Measurements from ENCODE around the gene PADI4. TPM values are rescaled to one million over a fixed set of nuclear protein-coding genes. Genes with fewer than 3 reads are reported as not detected.

PADI4 gene
- total and polyA plus RNA-seq, 2 of the 8 experiments (the other 6 are each of a cell fraction or from before 2014, with no cell fraction given), result 0.29 TPM; not detected in 1

DNA sequence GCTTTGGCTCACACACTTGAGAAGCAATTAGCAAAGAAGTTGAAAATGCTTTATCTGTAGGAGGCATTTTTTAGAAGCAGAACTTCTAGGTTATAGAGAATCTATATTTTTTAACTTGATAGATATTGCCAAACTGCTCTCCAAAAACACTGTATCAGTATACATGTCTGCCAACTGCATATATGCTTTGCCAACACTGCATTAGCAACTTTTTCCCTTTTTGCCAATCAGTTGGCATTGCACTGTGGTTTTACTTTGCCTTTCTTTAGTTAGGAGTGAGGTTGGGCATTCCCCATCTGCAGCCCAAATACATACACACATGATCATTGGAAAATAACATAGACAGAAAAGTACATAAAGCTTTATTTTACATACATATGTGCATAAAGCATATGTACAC is 44.1 kb upstream of the PADI4 start:
- Histone ChIP-seq H3K27ac (ENCODE audit: low read depth, low read length) (no peak overlapping the region), H3K9me3 (ENCODE audit: insufficient read depth in 2 of 2, low read depth in 1 of 2, low read length in 1 of 2) (no peaks in the 10 kb centered on the region), H3K23me2 (ENCODE audit: low read depth, low read length) (no peaks in the 10 kb centered on the region), H2BK20ac (ENCODE audit: low read length) (no peak overlapping the region), H3K4me2 (ENCODE audit: insufficient read depth in 1 of 2, low read depth in 2 of 2, low read length in 2 of 2) (no peak overlapping the region), H4K5ac (ENCODE audit: insufficient read length, low read depth, low read length) (no peak overlapping the region), H3K36me3 (ENCODE audit: control insufficient read depth in 2 of 4, insufficient read depth in 4 of 4, low read length in 3 of 4) (no peaks in the 10 kb centered on the region), H3K14ac (ENCODE audit: insufficient read length) (no peak overlapping the region), H4K91ac (replicated peaks; ENCODE audit: insufficient read length, low read length) (no peak overlapping the region), H4K20me1 (replicated peaks in 1 of 2; ENCODE audit: control insufficient read depth in 1 of 2, insufficient read depth in 2 of 2, low read length in 2 of 2) (no peaks in the 10 kb centered on the region), H3K56ac (replicated peaks; ENCODE audit: insufficient read length, low read depth, low read length) (no peak overlapping the region), H2BK120ac (replicated peaks; ENCODE audit: low read depth, low read length) (no peak overlapping the region), H3K9ac (replicated peaks in 1 of 4; ENCODE audit: extremely low read depth in 1 of 4, low read depth in 3 of 4, low read length in 3 of 4) (no peak overlapping the region), H2AFZ (ENCODE audit: low read length) (no peak overlapping the region), H3K18ac (ENCODE audit: extremely low read depth, low read length) (no peak overlapping the region), H3K79me1 (ENCODE audit: low read depth, low read length) (no peaks in the 10 kb centered on the region), H2BK5ac (ENCODE audit: low read depth, low read length) (no peak overlapping the region), H3K23ac (ENCODE audit: insufficient read length) (no peak overlapping the region), H2AK5ac (ENCODE audit: low read depth, low read length) (no peak overlapping the region), H3K4me1 (replicated peaks in 1 of 4; ENCODE audit: control insufficient read depth in 3 of 4, insufficient read depth in 4 of 4, low read length in 3 of 4) (no peaks in the 10 kb centered on the region; a peak in 1 of 7 replicates), H4K8ac (ENCODE audit: extremely low read depth, insufficient read depth, low read length) (no peak overlapping the region), H3K79me2 (ENCODE audit: control insufficient read depth in 1 of 2, insufficient read depth in 2 of 2, low read length in 2 of 2) (no peaks in the 10 kb centered on the region), H3K4me3 (ENCODE audit: extremely low read depth in 1 of 4, insufficient read depth in 2 of 4, low read depth in 3 of 4, low read length in 4 of 4) (no peak overlapping the region), H2BK12ac (ENCODE audit: low read depth, low read length) (no peak overlapping the region), H3K27me3 (replicated peaks in 1 of 4; ENCODE audit: control insufficient read depth in 3 of 4, extremely low read depth in 1 of 4, insufficient read depth in 3 of 4, low read length in 3 of 4) (peaks cover 0 to 2% (median 0%) of the 10 kb centered on the region in 4 experiments; a peak in 1 of 7 replicates), H2BK15ac (ENCODE audit: low read length) (no peak overlapping the region), H3K4ac (replicated peaks; ENCODE audit: insufficient read length, low read depth, low read length) (no peak overlapping the region)
- no peak for TF ChIP-seq RBBP5 (IDR thresholded peaks at IDR 0.05; ENCODE audit: borderline replicate concordance, low read depth, low read length)
- TF ChIP-seq, protein P1, sequence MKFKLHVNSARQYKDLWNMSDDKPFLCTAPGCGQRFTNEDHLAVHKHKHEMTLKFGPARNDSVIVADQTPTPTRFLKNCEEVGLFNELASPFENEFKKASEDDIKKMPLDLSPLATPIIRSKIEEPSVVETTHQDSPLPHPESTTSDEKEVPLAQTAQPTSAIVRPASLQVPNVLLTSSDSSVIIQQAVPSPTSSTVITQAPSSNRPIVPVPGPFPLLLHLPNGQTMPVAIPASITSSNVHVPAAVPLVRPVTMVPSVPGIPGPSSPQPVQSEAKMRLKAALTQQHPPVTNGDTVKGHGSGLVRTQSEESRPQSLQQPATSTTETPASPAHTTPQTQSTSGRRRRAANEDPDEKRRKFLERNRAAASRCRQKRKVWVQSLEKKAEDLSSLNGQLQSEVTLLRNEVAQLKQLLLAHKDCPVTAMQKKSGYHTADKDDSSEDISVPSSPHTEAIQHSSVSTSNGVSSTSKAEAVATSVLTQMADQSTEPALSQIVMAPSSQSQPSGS (IDR thresholded peaks at IDR 0.05; ENCODE audit: low read length), result no peak
- TF ChIP-seq SP4 (IDR thresholded peaks at IDR 0.05; ENCODE audit: low read length), result no peak
- TF ChIP-seq, protein P2, sequence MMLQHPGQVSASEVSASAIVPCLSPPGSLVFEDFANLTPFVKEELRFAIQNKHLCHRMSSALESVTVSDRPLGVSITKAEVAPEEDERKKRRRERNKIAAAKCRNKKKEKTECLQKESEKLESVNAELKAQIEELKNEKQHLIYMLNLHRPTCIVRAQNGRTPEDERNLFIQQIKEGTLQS (IDR thresholded peaks at IDR 0.05; ENCODE audit: insufficient read depth, low read depth, low read length), result no peak
- no peak for TF ChIP-seq RXRA (IDR thresholded peaks at IDR 0.05; ENCODE audit: insufficient read depth, low read depth, low read length)
- TF ChIP-seq CTBP2 (IDR thresholded peaks at IDR 0.05; ENCODE audit: borderline replicate concordance, insufficient read depth, insufficient read length, low read length), result no peak
- no peak for TF ChIP-seq KDM4A (IDR thresholded peaks at IDR 0.05; ENCODE audit: low read depth, low read length, severe bottlenecking)
- no peak for TF ChIP-seq JUN (IDR thresholded peaks at IDR 0.05; ENCODE audit: low read depth, low read length)
- ChIA-PET CTCF (ENCODE audit: partially characterized antibody) (interaction anchor here (1.1 to 2.7 kb wide), 6 partner anchors 10 to 143 kb away, joined by 3 to 16 read pairs (median 4); no protein-coding TSS in a partner anchor), POLR2A (ENCODE audit: partially characterized antibody) (interaction anchor here (0.6 kb wide), 1 partner anchor 63 kb away, joined by 3 read pairs; no protein-coding TSS in a partner anchor)
- DNase-seq (ENCODE audit: low read depth in 1 of 2, low spot score in 2 of 2) (no peak), FAIRE-seq (no peak)

Measured in H1 (cell line).